ENCODE data around the gene KIRREL3. TPM values are rescaled to one million over a fixed set of nuclear protein-coding genes. Genes with fewer than 3 reads are reported as not detected.

KIRREL3 gene
- total and polyA plus RNA-seq, 12 donors = 0.13 to 0.58 (median 0.30) TPM

DNA sequence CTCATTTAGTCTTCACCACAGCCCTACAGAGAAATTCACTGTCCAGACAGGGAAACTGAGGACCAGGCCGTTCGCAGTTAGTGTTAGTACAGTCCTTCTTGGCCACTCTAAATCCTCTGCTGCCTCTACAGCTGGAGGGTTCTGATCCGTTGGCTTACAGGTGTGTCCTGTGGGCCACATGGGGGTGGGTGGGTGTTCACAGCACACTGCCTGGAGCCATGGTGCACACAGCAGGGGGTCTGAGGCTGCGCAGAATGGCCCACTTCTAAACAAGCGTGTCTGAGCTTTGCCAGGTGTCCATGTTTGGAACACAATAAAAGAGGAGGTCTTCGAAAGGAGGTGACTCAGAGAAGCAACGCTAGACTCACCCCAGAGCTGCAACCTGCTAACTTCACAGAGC is 396.1 kb downstream of the KIRREL3 start:
- no peak for DNase-seq

DNA sequence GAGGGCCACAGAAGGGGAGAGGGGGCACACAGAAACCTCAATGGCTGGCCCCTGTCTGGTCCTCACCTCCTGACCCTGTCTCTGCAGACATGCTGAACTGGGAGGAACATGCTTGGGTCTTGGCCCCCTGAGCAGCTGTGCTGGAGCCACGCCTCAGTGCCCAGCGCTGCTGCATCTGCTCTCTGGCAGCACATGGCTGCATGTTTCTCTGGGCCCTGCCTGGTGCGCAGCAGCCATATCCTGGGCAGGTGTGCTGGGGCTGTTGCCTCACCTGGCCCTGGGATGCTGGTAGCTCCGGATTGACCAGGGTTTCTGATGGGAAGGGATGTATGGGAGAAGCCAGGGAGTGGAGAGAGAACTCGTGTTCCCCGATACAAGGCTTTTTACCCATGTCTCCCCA is 397.1 kb downstream of the KIRREL3 start:
- Histone ChIP-seq H3K27me3 (peaks cover 0 to 94% (median 77%) of the 10 kb centered on the region in 7 donors), H3K9me3 (peaks cover 0 to under 1% (median 0%) of the 10 kb centered on the region in 11 donors), H3K36me3 (no peaks in the 10 kb centered on the region), H3K4me3 (no peak overlapping the region), H3K4me1 (no peaks in the 10 kb centered on the region), H3K27ac (no peak overlapping the region)
- WGBS, 2 donors = 72 to 75% methylated on average over 6 of the region's 6 CpGs
- TF ChIP-seq CTCF (IDR thresholded peaks at IDR 0.05) = no peak
- intact Hi-C loops (cut with DNase I) = loop anchor here in 4 of 10 donors (10.0 kb wide), 2 partner anchors 381 to 391 kb away; no protein-coding TSS in a partner anchor
- no peak for DNase-seq
- ATAC-seq = no peak

More for the DNA sequence above, 396.1 kb downstream of the KIRREL3 start:
- H3K27ac ChIP-seq = no peak overlapping the region
- intact Hi-C loops (cut with DNase I) = loop anchor here in 4 of 10 donors (10.0 kb wide), 2 partner anchors 380 to 390 kb away; no protein-coding TSS in a partner anchor
- no peak overlapping the region for H3K4me3 ChIP-seq
- TF ChIP-seq CTCF (IDR thresholded peaks at IDR 0.05) = no peak
- no peaks in the 10 kb centered on the region for H3K9me3 ChIP-seq
- 90 to 95% methylated on average over 7 of the region's 7 CpGs for WGBS, 2 donors
- peaks cover 0 to 84% (median 76%) of the 10 kb centered on the region in 7 donors for H3K27me3 ChIP-seq
- no peaks in the 10 kb centered on the region for H3K4me1 ChIP-seq
- ATAC-seq = no peak
- H3K36me3 ChIP-seq = no peaks in the 10 kb centered on the region

- intact Hi-C loops (cut with DNase I) = loop anchor here in 4 of 10 donors (10.0 kb wide), 2 partner anchors 382 to 392 kb away; no protein-coding TSS in a partner anchor
- H3K4me1 ChIP-seq = no peaks in the 10 kb centered on the region
- H3K36me3 ChIP-seq = no peaks in the 10 kb centered on the region
- H3K4me3 ChIP-seq = no peak overlapping the region
- no peak for TF ChIP-seq CTCF (IDR thresholded peaks at IDR 0.05)
- H3K27ac ChIP-seq = no peak overlapping the region
- peaks cover 0 to 3% (median 0%) of the 10 kb centered on the region in 11 donors for H3K9me3 ChIP-seq
- H3K27me3 ChIP-seq = peaks cover 0 to 96% (median 77%) of the 10 kb centered on the region in 7 donors
- WGBS, 2 donors = 68 to 70% methylated on average over 6 of the region's 6 CpGs
- ATAC-seq (no peak), DNase-seq (no peak)
Measured at GRCh38 chr11:126602993-126603392, 397.6 kb downstream of the KIRREL3 start.

DNA sequence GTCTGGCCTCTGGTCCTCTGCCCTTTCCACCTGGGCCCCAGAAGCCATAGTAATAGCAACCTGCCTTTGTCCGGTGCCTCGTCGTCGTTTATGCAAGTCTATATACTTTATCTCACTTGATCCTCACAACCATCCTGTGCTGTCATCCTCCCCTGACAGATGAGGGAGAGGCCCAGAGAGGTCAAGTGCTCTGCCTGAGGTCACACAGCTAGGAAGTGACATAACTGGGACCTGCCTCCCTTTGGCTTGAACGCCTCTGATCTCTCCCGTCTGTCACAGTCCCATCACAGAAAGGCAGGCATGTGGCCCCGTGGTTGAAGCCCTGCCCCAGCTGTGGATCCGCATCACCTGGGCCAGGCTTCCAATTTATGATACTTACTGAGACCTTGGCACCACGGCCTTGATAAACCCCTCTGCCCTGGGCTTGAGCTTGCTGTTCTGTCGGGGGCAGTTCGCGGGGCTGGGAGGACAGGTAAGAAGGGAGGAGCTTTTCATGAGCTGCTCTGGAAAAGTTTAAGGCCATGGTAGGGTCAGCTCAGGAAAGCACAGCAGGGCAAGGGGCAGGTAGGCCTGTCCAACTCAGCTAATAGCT is 398.1 kb downstream of the KIRREL3 start:
- intact Hi-C loops (cut with DNase I) = loop anchor here in 4 of 10 donors (10.0 kb wide), 2 partner anchors 382 to 392 kb away; no protein-coding TSS in a partner anchor
- Histone ChIP-seq H3K4me3 (no peak overlapping the region), H3K27me3 (peaks cover 0 to 96% (median 77%) of the 10 kb centered on the region in 7 donors), H3K4me1 (no peaks in the 10 kb centered on the region), H3K9me3 (peaks cover 0 to 3% (median 0%) of the 10 kb centered on the region in 11 donors), H3K36me3 (no peaks in the 10 kb centered on the region), H3K27ac (no peak overlapping the region)
- WGBS, 2 donors = 76 to 82% methylated on average over 12 of the region's 12 CpGs
- DNase-seq = no peak
- no peak for TF ChIP-seq CTCF (IDR thresholded peaks at IDR 0.05)
- ATAC-seq = no peak
